ENCODE results near the gene RASSF5. TPM values are rescaled to one million over a fixed set of nuclear protein-coding genes. Genes with fewer than 3 reads are reported as not detected.
A peak's percentile ranks its signal among the peaks of the same experiment; 100 is the strongest.

The RASSF5 gene
- total RNA-seq, 1 donor from 2014 or later, result 25.3 TPM

GRCh38 chr1:206496131-206496793 is 11.1 kb upstream of the RASSF5 start:
- no peak for DNase-seq (ENCODE audit: low spot score)

GRCh38 chr1:206497363-206497762 is 10.0 kb upstream of the RASSF5 start:
- DNase-seq (ENCODE audit: low spot score), result no peak

GRCh38 chr1:206497774-206498173 is 9.6 kb upstream of the RASSF5 start:
- DNase-seq (ENCODE audit: low spot score), result no peak

- no peak for DNase-seq (ENCODE audit: low spot score)
Measured at GRCh38 chr1:206498685-206499084, 8.6 kb upstream of the RASSF5 start.

- no peak for DNase-seq (ENCODE audit: low spot score)
Measured at GRCh38 chr1:206500046-206500445, 7.3 kb upstream of the RASSF5 start.

GRCh38 chr1:206501881-206502280 is 5.5 kb upstream of the RASSF5 start:
- no peak for DNase-seq (ENCODE audit: low spot score)

GRCh38 chr1:206502403-206502802 is 4.9 kb upstream of the RASSF5 start:
- no peak for DNase-seq (ENCODE audit: low spot score)

- DNase-seq (ENCODE audit: low spot score), result peak; percentile 74
Measured at GRCh38 chr1:206502812-206503211, 4.5 kb upstream of the RASSF5 start.

- peak; percentile 84 for DNase-seq (ENCODE audit: low spot score)
Measured at GRCh38 chr1:206503591-206504362, 3.6 kb upstream of the RASSF5 start.

GRCh38 chr1:206504363-206504713 is 3.0 kb upstream of the RASSF5 start:
- no peak for DNase-seq (ENCODE audit: low spot score)

- no peak for DNase-seq (ENCODE audit: low spot score)
Measured at GRCh38 chr1:206505702-206506355, 1.5 kb upstream of the RASSF5 start.

GRCh38 chr1:206506405-206507283 is 687 bp upstream of the RASSF5 start:
- no peak for DNase-seq (ENCODE audit: low spot score)

GRCh38 chr1:206508130-206508889 is 979 bp downstream of the RASSF5 start:
- no peak for DNase-seq (ENCODE audit: low spot score)

- DNase-seq (ENCODE audit: low spot score), result peak; percentile 84
Measured at GRCh38 chr1:206508956-206509355, 1.6 kb downstream of the RASSF5 start.

GRCh38 chr1:206509612-206510257 is 2.4 kb downstream of the RASSF5 start:
- DNase-seq (ENCODE audit: low spot score), result no peak

- DNase-seq (ENCODE audit: low spot score), result no peak
Measured at GRCh38 chr1:206510371-206510770, 3.0 kb downstream of the RASSF5 start.

GRCh38 chr1:206511362-206512057 is 4.2 kb downstream of the RASSF5 start:
- no peak for DNase-seq (ENCODE audit: low spot score)

GRCh38 chr1:206512058-206512850 is 4.9 kb downstream of the RASSF5 start:
- peak; percentile 69 for DNase-seq (ENCODE audit: low spot score)

- DNase-seq (ENCODE audit: low spot score), result no peak
Measured at GRCh38 chr1:206512851-206513180, 5.5 kb downstream of the RASSF5 start.
